H1 (cell line): ENCODE data around the gene WNT5A. TPM values are rescaled to one million over a fixed set of nuclear protein-coding genes. Genes with fewer than 3 reads are reported as not detected.

Source experiments
- CTCF ChIA-PET: fragments of 300-600 bp; sonication (Branson Sonifier 250); formaldehyde crosslinking; loops from one replicate; lab custom pipeline; 2021; ENCODE audit not compliant: partially characterized antibody; lab: Charles Lee
- POLR2A ChIA-PET: fragments of 300-600 bp; sonication (Branson Sonifier 250); formaldehyde crosslinking; loops from one replicate; lab custom pipeline; 2021; ENCODE audit warnings: inconsistent platforms; ENCODE audit not compliant: partially characterized antibody; lab: Charles Lee
- DNase-seq, 2 experiments: peaks; one replicate each; pipeline versions ENCODE4 v3.0.0 to v3.0.0-alpha.2; 2010 to 2022; ENCODE audit warnings: low spot score in 2 of 2, low read depth in 1 of 2, mixed read lengths in 1 of 2
- FAIRE-seq: peaks from 2 replicates; lab custom pipeline; 2011; peaks lifted over from hg19 to GRCh38; lab: Jason Lieb, UNC
- H2AFZ ChIP-seq: 2 replicates; pipeline ENCODE4 v1.8.1; 2012; ENCODE audit warnings: low read length, inconsistent platforms
- H2AK5ac ChIP-seq: 2 replicates; pipeline ENCODE4 v1.6.1; 2013; ENCODE audit warnings: low read depth, low read length
- H2BK120ac ChIP-seq: replicated peaks from 2 replicates; pipeline ENCODE3; 2013; ENCODE audit warnings: low read depth, low read length, inconsistent platforms
- H2BK12ac ChIP-seq: 2 replicates; pipeline ENCODE4 v1.6.1; 2013; ENCODE audit warnings: low read depth, low read length
- H2BK15ac ChIP-seq: 2 replicates; pipeline ENCODE4 v1.6.1; 2013; ENCODE audit warnings: low read length
- H2BK20ac ChIP-seq: 2 replicates; pipeline ENCODE4 v1.6.1; 2013; ENCODE audit warnings: low read length
- H2BK5ac ChIP-seq: 2 replicates; pipeline ENCODE4 v1.6.1; 2013; ENCODE audit warnings: low read depth, low read length
- H3K14ac ChIP-seq: 2 replicates; pipeline ENCODE4 v1.6.1; 2013; ENCODE audit warnings: inconsistent platforms; ENCODE audit not compliant: insufficient read length
- H3K18ac ChIP-seq: 2 replicates; pipeline ENCODE4 v1.6.1; 2013; ENCODE audit warnings: low read length; ENCODE audit errors: extremely low read depth
- H3K23ac ChIP-seq: 2 replicates; pipeline ENCODE4 v1.6.1; 2013; ENCODE audit warnings: inconsistent platforms; ENCODE audit not compliant: insufficient read length
- H3K23me2 ChIP-seq: 2 replicates; pipeline ENCODE4 v1.6.1; 2013; ENCODE audit warnings: low read depth, low read length
- H3K27ac ChIP-seq: 2 replicates; pipeline ENCODE4 v1.6.1; 2011; ENCODE audit warnings: low read depth, low read length, inconsistent platforms
- H3K27me3 ChIP-seq, 4 experiments: replicated peaks in 1 of 4; 1 replicate in 1 of 4; 2 replicates in 3 of 4; pipeline versions ENCODE4 v1.6.1 to v1.8.1; 2011 to 2013; ENCODE audit warnings: low read length in 3 of 4, mild to moderate bottlenecking in 3 of 4, inconsistent platforms in 2 of 4, mixed read lengths in 2 of 4, moderate library complexity in 1 of 4; ENCODE audit not compliant: control insufficient read depth in 3 of 4, insufficient read depth in 3 of 4; ENCODE audit errors: extremely low read depth in 1 of 4
- H3K36me3 ChIP-seq, 4 experiments: 2 replicates each; pipeline versions ENCODE4 v1.6.1 to v1.8.1; 2011 to 2013; ENCODE audit warnings: mild to moderate bottlenecking in 4 of 4, low read length in 3 of 4, moderate library complexity in 2 of 4, control low read depth in 1 of 4, inconsistent platforms in 1 of 4; ENCODE audit not compliant: insufficient read depth in 4 of 4, control insufficient read depth in 2 of 4
- H3K4ac ChIP-seq: replicated peaks from 2 replicates; pipeline ENCODE3; 2013; ENCODE audit warnings: low read length, low read depth, mixed read lengths, inconsistent platforms; ENCODE audit not compliant: insufficient read length
- H3K4me1 ChIP-seq, 4 experiments: replicated peaks in 1 of 4; 1 replicate in 1 of 4; 2 replicates in 3 of 4; pipeline versions ENCODE4 v1.6.1 to v1.8.1; 2011 to 2013; ENCODE audit warnings: low read length in 3 of 4, inconsistent platforms in 2 of 4, mixed read lengths in 1 of 4; ENCODE audit not compliant: insufficient read depth in 4 of 4, control insufficient read depth in 3 of 4
- H3K4me2 ChIP-seq, 2 experiments: 2 replicates each; pipeline versions ENCODE4 v1.6.1 to v1.8.1; 2011 to 2013; ENCODE audit warnings: low read depth in 2 of 2, low read length in 2 of 2, control low read depth in 1 of 2, inconsistent platforms in 1 of 2, mild to moderate bottlenecking in 1 of 2; ENCODE audit not compliant: insufficient read depth in 1 of 2
- H3K4me3 ChIP-seq, 4 experiments: fragments of 200-600, 300-600 bp in 1 of 4; sonication (generic), shearing (Covaris generic), sonication (Bioruptor Twin) in 1 of 4; 2 replicates each; pipeline versions ENCODE4 v1.5.1 to v1.8.1; 2011 to 2016; ENCODE audit warnings: low read length in 4 of 4, low read depth in 3 of 4, control low read depth in 2 of 4, inconsistent platforms in 2 of 4, mild to moderate bottlenecking in 2 of 4, mixed read lengths in 1 of 4, moderate library complexity in 1 of 4; ENCODE audit not compliant: insufficient read depth in 2 of 4; ENCODE audit errors: extremely low read depth in 1 of 4
- H3K56ac ChIP-seq: replicated peaks from 2 replicates; pipeline ENCODE3; 2013; ENCODE audit warnings: low read depth, mild to moderate bottlenecking, mixed read lengths, low read length, inconsistent platforms; ENCODE audit not compliant: insufficient read length
- H3K79me1 ChIP-seq: 2 replicates; pipeline ENCODE4 v1.6.1; 2013; ENCODE audit warnings: low read depth, low read length, control low read depth
- H3K79me2 ChIP-seq, 2 experiments: 2 replicates each; pipeline versions ENCODE4 v1.6.1 to v1.8.1; 2012 to 2013; ENCODE audit warnings: low read length in 2 of 2, mild to moderate bottlenecking in 2 of 2, inconsistent platforms in 1 of 2; ENCODE audit not compliant: insufficient read depth in 2 of 2, control insufficient read depth in 1 of 2
- H3K9ac ChIP-seq, 4 experiments: replicated peaks in 1 of 4; 1 replicate in 1 of 4; 2 replicates in 3 of 4; pipeline versions ENCODE4 v1.6.1 to v1.8.1; 2011 to 2013; ENCODE audit warnings: low read depth in 3 of 4, low read length in 3 of 4, control low read depth in 2 of 4, mild to moderate bottlenecking in 2 of 4, moderate library complexity in 2 of 4, inconsistent platforms in 1 of 4; ENCODE audit errors: extremely low read depth in 1 of 4
- H3K9me3 ChIP-seq, 2 experiments: 2 replicates each; pipeline versions ENCODE4 v1.6.1 to v1.8.1; 2012 to 2013; ENCODE audit warnings: mild to moderate bottlenecking in 2 of 2, moderate library complexity in 2 of 2, control low read depth in 1 of 2, inconsistent platforms in 1 of 2, low read depth in 1 of 2, low read length in 1 of 2, mixed read lengths in 1 of 2; ENCODE audit not compliant: insufficient read depth in 2 of 2
- H4K20me1 ChIP-seq, 2 experiments: replicated peaks in 1 of 2; 2 replicates each; pipeline versions ENCODE3 to v1.8.1; 2011 to 2013; ENCODE audit warnings: inconsistent platforms in 2 of 2, low read length in 2 of 2, mild to moderate bottlenecking in 1 of 2; ENCODE audit not compliant: insufficient read depth in 2 of 2, control insufficient read depth in 1 of 2
- H4K5ac ChIP-seq: 2 replicates; pipeline ENCODE4 v1.6.1; 2013; ENCODE audit warnings: low read length, low read depth, mixed read lengths, inconsistent platforms; ENCODE audit not compliant: insufficient read length
- H4K8ac ChIP-seq: 2 replicates; pipeline ENCODE4 v1.8.0; 2013; ENCODE audit warnings: mild to moderate bottlenecking, moderate library complexity, low read length, inconsistent platforms; ENCODE audit not compliant: insufficient read depth; ENCODE audit errors: extremely low read depth
- H4K91ac ChIP-seq: replicated peaks from 2 replicates; pipeline ENCODE3; 2013; ENCODE audit warnings: low read length, mixed read lengths, inconsistent platforms; ENCODE audit not compliant: insufficient read length
- BACH1 ChIP-seq: IDR thresholded peaks from 2 replicates; pipeline ENCODE4 v1.6.1; 2012; ENCODE audit warnings: low read length, improper control_type of control experiment
- BCL11A ChIP-seq, 2 experiments: IDR thresholded peaks; one replicate each; pipeline ENCODE4 v1.6.1; 2011; ENCODE audit warnings: low read depth in 2 of 2, low read length in 2 of 2, mild to moderate bottlenecking in 2 of 2
- CHD2 ChIP-seq: IDR thresholded peaks from 2 replicates; pipeline ENCODE4 v1.6.1; 2012; ENCODE audit warnings: low read length, improper control_type of control experiment
- EP300 ChIP-seq, 2 experiments: IDR thresholded peaks; 1 replicate in 1 of 2; 2 replicates in 1 of 2; pipeline ENCODE4 v1.6.1; 2011 to 2012; ENCODE audit warnings: low read depth in 2 of 2, low read length in 2 of 2, mild to moderate bottlenecking in 2 of 2, borderline replicate concordance in 1 of 2, inconsistent platforms in 1 of 2, moderate library complexity in 1 of 2
- FOSL1 ChIP-seq: IDR thresholded peaks from 2 replicates; pipeline ENCODE4 v1.6.1; 2011; ENCODE audit warnings: mild to moderate bottlenecking, low read depth, low read length, moderate library complexity; ENCODE audit not compliant: insufficient read depth
- KDM5A ChIP-seq: fragments of 200-600 bp; IDR thresholded peaks from 2 replicates; pipeline ENCODE4 v1.7.1; 2012; ENCODE audit warnings: mild to moderate bottlenecking, low read length, inconsistent platforms, mixed read lengths
- POU5F1 ChIP-seq: IDR thresholded peaks from 2 replicates; pipeline ENCODE4 v1.6.1; 2011; ENCODE audit warnings: low read depth, mild to moderate bottlenecking, low read length, moderate library complexity
- RAD21 ChIP-seq, 2 experiments: IDR thresholded peaks in 1 of 2; conservative IDR thresholded peaks in 1 of 2; 2 replicates each; pipeline ENCODE4 v1.6.1; 2011; ENCODE audit warnings: low read depth in 2 of 2, low read length in 2 of 2, improper control_type of control experiment in 1 of 2, inconsistent platforms in 1 of 2, mild to moderate bottlenecking in 1 of 2, moderate library complexity in 1 of 2
- RFX5 ChIP-seq: IDR thresholded peaks from 2 replicates; pipeline ENCODE4 v1.6.1; 2011; ENCODE audit warnings: low read depth, low read length, improper control_type of control experiment, borderline replicate concordance
- SP2 ChIP-seq: IDR thresholded peaks from 2 replicates; pipeline ENCODE4 v1.6.1; 2012; ENCODE audit warnings: mild to moderate bottlenecking, low read length, inconsistent platforms
- SP4 ChIP-seq: IDR thresholded peaks from 2 replicates; pipeline ENCODE4 v1.6.1; 2012; ENCODE audit warnings: low read length, inconsistent platforms
- WGBS, 2 experiments: shearing (Covaris generic) in 1 of 2; methylation state at CpG; one replicate each; pipeline versions ENCODE4 v1.1.6 to v1.1.7; 2013 to 2015; ENCODE audit warnings: low lambda C conversion rate in 2 of 2, mixed read lengths in 2 of 2, inconsistent platforms in 1 of 2, low coverage in 1 of 2, missing lambda C conversion rate in 1 of 2; ENCODE audit not compliant: insufficient replicate concordance in 2 of 2, insufficient coverage in 1 of 2, insufficient read length in 1 of 2; ENCODE audit errors: extremely low coverage in 1 of 2, missing lambda C conversion rate in 1 of 2; 5-methylcytosine and 5-hydroxymethylcytosine counted together
- polyA plus RNA-seq, 7 experiments: library from polyadenylated mRNA; depleted of rRNA in 3 of 7; stranded (reverse) in 5 of 7; unstranded in 2 of 7; fragments of >200 nt in 5 of 7; fragments of 200-250 nt in 2 of 7; gene quantifications; 1 replicate in 5 of 7; 2 replicates in 1 of 7; 4 replicates in 1 of 7; pipeline versions ENCODE4 v1.2.1 to v1.2.3, GENCODE V29; 2011 to 2013; ENCODE audit warnings: missing spikeins in 2 of 7, mixed read lengths in 2 of 7
- total RNA-seq: library from RNA; stranded (reverse); fragmentation: NEBNext Ultra II Directional; extraction: Animal tissue kit (Norgen Biotek cat#: 25700); gene quantifications from 2 replicates; pipeline ENCODE4 v1.2.1, GENCODE V29; 2021
- TF ChIP-seq, protein P1 (sequence below): IDR thresholded peaks from 2 replicates; pipeline ENCODE4 v1.6.1; 2012; ENCODE audit warnings: inconsistent platforms

The WNT5A gene
- total and polyA plus RNA-seq, 2 of the 8 experiments (the other 6 are each of a cell fraction or from before 2014, with no cell fraction given): 3.9 to 5.6 TPM

DNA sequence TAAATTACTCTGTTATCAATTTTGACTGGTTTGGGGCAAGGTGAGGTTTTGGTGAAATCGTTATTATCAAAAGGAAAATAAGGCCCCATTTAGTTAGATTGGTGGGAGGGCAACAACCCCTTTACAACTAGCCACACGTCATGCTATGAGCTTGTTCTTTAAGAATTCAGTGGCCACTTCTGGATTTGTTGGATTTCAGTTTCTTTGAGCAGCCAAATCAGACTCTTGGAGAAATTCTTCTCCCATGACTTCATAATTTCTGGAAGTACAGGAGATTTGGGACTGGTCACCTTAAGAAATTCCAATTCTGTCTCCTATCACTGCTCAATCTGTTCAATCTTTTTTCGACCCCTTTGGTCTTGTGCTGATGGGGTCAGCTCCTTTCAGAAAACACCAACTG is 14.8 kb upstream of the WNT5A start:
- H3K23me2 ChIP-seq: no peaks in the 10 kb centered on the region
- H3K4me2 ChIP-seq: no peak overlapping the region
- no peak overlapping the region for H2BK120ac ChIP-seq
- no peak overlapping the region for H2BK5ac ChIP-seq
- TF ChIP-seq POU5F1 (no peak), SP2 (no peak), FOSL1 (no peak), RAD21 (IDR thresholded peaks at IDR 0.05 in 1 of 2, conservative IDR thresholded peaks at IDR 0.05 in 1 of 2; ENCODE audit: low read depth in 2 of 2, low read length in 2 of 2) (no peak), CHD2 (no peak), SP4 (no peak), BACH1 (no peak), BCL11A (IDR thresholded peaks at IDR 0.05; ENCODE audit: low read depth in 2 of 2, low read length in 2 of 2) (no peak), KDM5A (no peak), RFX5 (no peak), EP300 (IDR thresholded peaks at IDR 0.05; ENCODE audit: borderline replicate concordance in 1 of 2, low read depth in 2 of 2, low read length in 2 of 2) (no peak)
- TF ChIP-seq, protein P1, sequence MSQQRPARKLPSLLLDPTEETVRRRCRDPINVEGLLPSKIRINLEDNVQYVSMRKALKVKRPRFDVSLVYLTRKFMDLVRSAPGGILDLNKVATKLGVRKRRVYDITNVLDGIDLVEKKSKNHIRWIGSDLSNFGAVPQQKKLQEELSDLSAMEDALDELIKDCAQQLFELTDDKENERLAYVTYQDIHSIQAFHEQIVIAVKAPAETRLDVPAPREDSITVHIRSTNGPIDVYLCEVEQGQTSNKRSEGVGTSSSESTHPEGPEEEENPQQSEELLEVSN: no peak
- WGBS, 2 experiments: 88% methylated on average over 3 of the region's 3 CpGs; no CpG with 5 or more reads in 1 of the 2 experiments
- no peaks in the 10 kb centered on the region for H3K79me1 ChIP-seq
- no peak overlapping the region for H4K91ac ChIP-seq
- no peak overlapping the region for H2BK15ac ChIP-seq
- no peak overlapping the region for H3K23ac ChIP-seq
- no peak overlapping the region for H4K5ac ChIP-seq
- no peak overlapping the region for H3K4me3 ChIP-seq
- no peaks in the 10 kb centered on the region for H3K4me1 ChIP-seq
- no peaks in the 10 kb centered on the region for H3K79me2 ChIP-seq
- H3K36me3 ChIP-seq: no peaks in the 10 kb centered on the region
- no peak overlapping the region for H3K56ac ChIP-seq
- no peak overlapping the region for H3K27ac ChIP-seq
- DNase-seq (no peak), FAIRE-seq (no peak)
- H2AK5ac ChIP-seq: no peak overlapping the region
- H3K18ac ChIP-seq: no peak overlapping the region
- no peaks in the 10 kb centered on the region for H3K27me3 ChIP-seq
- no peak overlapping the region for H2AFZ ChIP-seq
- no peak overlapping the region for H2BK12ac ChIP-seq
- no peak overlapping the region for H3K4ac ChIP-seq
- ChIA-PET POLR2A (no interaction called here), CTCF (interaction anchor here (0.8 to 1.9 kb wide), 4 partner anchors 9 to 222 kb away, joined by 3 to 7 read pairs (median 4); no protein-coding TSS in a partner anchor)
- H2BK20ac ChIP-seq: no peak overlapping the region
- H3K9ac ChIP-seq: no peak overlapping the region
- H4K20me1 ChIP-seq: no peaks in the 10 kb centered on the region
- no peak overlapping the region for H3K14ac ChIP-seq
- H4K8ac ChIP-seq: no peak overlapping the region
- H3K9me3 ChIP-seq: no peaks in the 10 kb centered on the region
